NT2/D1 (cell line): ENCODE data around the gene RENBP.

ENCODE experiments used
- DNase-seq: peaks from one replicate; pipeline ENCODE4 v3.0.0-alpha.2; 2011; ENCODE audit warnings: low read depth, low spot score
- H3K27me3 ChIP-seq: 2 replicates; pipeline ENCODE4 v1.6.0; 2011; ENCODE audit warnings: mild to moderate bottlenecking; ENCODE audit not compliant: insufficient read length, insufficient read depth
- H3K36me3 ChIP-seq: 2 replicates; pipeline ENCODE4 v1.6.1; 2011; ENCODE audit warnings: mild to moderate bottlenecking, low read length, mixed read lengths; ENCODE audit not compliant: insufficient read depth, insufficient read length
- H3K4me1 ChIP-seq: 2 replicates; pipeline ENCODE4 v1.5.1; 2011; ENCODE audit not compliant: insufficient read depth, insufficient read length
- H3K4me3 ChIP-seq: 2 replicates; pipeline ENCODE4 v1.5.1; 2011; ENCODE audit warnings: low read depth; ENCODE audit not compliant: insufficient read length
- H3K9ac ChIP-seq: 2 replicates; pipeline ENCODE4 v1.6.0; 2011; ENCODE audit warnings: low read depth; ENCODE audit not compliant: insufficient read length
- H3K9me3 ChIP-seq: 2 replicates; pipeline ENCODE4 v1.5.1; 2011; ENCODE audit warnings: mild to moderate bottlenecking, low read length; ENCODE audit not compliant: insufficient read depth
- SUZ12 ChIP-seq: IDR thresholded peaks from 2 replicates; pipeline ENCODE4 v1.6.1; 2011; ENCODE audit not compliant: insufficient read length, insufficient read depth; ENCODE audit errors: extremely low read depth
- YY1 ChIP-seq: IDR thresholded peaks from 2 replicates; pipeline ENCODE4 v1.6.1; 2011; ENCODE audit not compliant: insufficient read length, insufficient read depth
- ZNF274 ChIP-seq: IDR thresholded peaks from 2 replicates; pipeline ENCODE4 v1.6.1; 2011; ENCODE audit warnings: mild to moderate bottlenecking, low read depth, low read length

RENBP gene

GRCh38 chrX:153924149-153924861 is 20.1 kb downstream of the RENBP start:
- H3K9me3 ChIP-seq, result no peaks in the 10 kb centered on the region
- H3K27me3 ChIP-seq, result no peaks in the 10 kb centered on the region
- peaks cover 6% of the 10 kb centered on the region for H3K36me3 ChIP-seq
- no peak for DNase-seq
- H3K4me1 ChIP-seq, result no peaks in the 10 kb centered on the region
- TF ChIP-seq YY1 (no peak), SUZ12 (no peak), ZNF274 (no peak)
- no peak overlapping the region for H3K4me3 ChIP-seq
- H3K9ac ChIP-seq, result no peak overlapping the region

- no peaks in the 10 kb centered on the region for H3K9me3 ChIP-seq
- H3K27me3 ChIP-seq, result no peaks in the 10 kb centered on the region
- DNase-seq, result no peak
- H3K4me3 ChIP-seq, result no peak overlapping the region
- peaks cover 9% of the 10 kb centered on the region for H3K36me3 ChIP-seq
- TF ChIP-seq ZNF274 (no peak), YY1 (no peak)
- H3K9ac ChIP-seq, result no peak overlapping the region
- no peaks in the 10 kb centered on the region for H3K4me1 ChIP-seq
These were observed 21.2 kb downstream of the RENBP start for GRCh38 chrX:153922932-153923857.

DNA sequence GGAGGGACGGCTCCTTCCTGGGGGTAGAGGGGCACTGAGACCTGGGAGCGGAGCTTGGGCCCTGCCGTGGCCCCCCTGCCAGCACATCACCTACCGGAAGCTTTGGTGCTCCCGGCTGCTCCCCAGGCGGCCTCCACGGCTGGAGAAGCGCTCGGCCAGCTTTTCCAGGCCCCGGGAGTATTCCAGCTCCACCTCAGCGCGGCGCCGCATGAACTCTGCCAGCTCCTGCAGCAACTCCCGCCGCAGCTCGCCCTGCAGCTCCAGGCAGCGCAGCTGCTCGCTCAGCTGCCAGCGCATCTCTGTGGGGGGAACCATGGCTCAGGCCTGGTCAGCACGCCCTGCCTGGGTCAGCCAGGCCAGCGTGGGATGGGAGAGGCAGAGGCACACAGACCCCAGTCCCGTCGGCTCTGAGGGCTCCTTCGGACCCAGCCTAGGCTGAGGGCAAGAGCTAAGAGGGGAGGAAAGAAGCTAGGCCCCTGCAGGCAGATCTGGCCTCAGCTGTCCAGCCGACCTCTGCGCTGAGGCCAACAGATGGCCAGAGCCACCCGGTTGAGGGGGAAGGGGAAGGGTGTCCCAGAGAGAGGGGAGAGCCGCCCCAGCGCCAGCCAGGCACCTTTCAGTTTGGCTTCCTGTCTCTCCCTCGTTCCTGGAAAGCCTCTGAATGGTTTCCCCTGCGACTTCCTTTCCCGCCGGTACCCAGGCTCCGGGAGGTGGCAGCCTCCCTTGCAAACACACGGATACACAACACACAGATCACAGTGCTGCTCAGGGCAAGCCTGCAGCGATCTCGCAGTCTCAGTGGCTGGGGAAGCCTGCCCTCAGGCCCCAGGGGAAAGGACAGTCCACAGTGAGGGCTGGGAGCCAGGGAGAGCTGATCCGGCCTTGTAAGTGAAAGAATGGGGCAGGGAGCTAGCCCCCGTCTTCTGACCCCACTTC is 22.7 kb downstream of the RENBP start:
- H3K4me1 ChIP-seq, result no peaks in the 10 kb centered on the region
- H3K36me3 ChIP-seq, result peaks cover 9% of the 10 kb centered on the region
- DNase-seq, result no peak
- H3K4me3 ChIP-seq, result no peak overlapping the region
- H3K9ac ChIP-seq, result no peak overlapping the region
- no peaks in the 10 kb centered on the region for H3K9me3 ChIP-seq
- no peak for TF ChIP-seq SUZ12
- TF ChIP-seq YY1, result no peak
- TF ChIP-seq ZNF274, result no peak
- no peaks in the 10 kb centered on the region for H3K27me3 ChIP-seq

GRCh38 chrX:153921070-153921469 is 23.4 kb downstream of the RENBP start:
- no peak overlapping the region for H3K9ac ChIP-seq
- no peaks in the 10 kb centered on the region for H3K4me1 ChIP-seq
- H3K4me3 ChIP-seq, result no peak overlapping the region
- no peak for TF ChIP-seq YY1
- H3K9me3 ChIP-seq, result no peaks in the 10 kb centered on the region
- H3K27me3 ChIP-seq, result no peaks in the 10 kb centered on the region
- H3K36me3 ChIP-seq, result peaks cover 11% of the 10 kb centered on the region
- DNase-seq, result no peak

GRCh38 chrX:153920546-153920945 is 23.9 kb downstream of the RENBP start:
- H3K4me3 ChIP-seq, result no peak overlapping the region
- H3K9ac ChIP-seq, result no peak overlapping the region
- H3K9me3 ChIP-seq, result no peaks in the 10 kb centered on the region
- no peak for DNase-seq
- no peaks in the 10 kb centered on the region for H3K27me3 ChIP-seq
- TF ChIP-seq ZNF274 (no peak), SUZ12 (no peak), YY1 (no peak)
- peaks cover 14% of the 10 kb centered on the region for H3K36me3 ChIP-seq
- H3K4me1 ChIP-seq, result no peaks in the 10 kb centered on the region

DNA sequence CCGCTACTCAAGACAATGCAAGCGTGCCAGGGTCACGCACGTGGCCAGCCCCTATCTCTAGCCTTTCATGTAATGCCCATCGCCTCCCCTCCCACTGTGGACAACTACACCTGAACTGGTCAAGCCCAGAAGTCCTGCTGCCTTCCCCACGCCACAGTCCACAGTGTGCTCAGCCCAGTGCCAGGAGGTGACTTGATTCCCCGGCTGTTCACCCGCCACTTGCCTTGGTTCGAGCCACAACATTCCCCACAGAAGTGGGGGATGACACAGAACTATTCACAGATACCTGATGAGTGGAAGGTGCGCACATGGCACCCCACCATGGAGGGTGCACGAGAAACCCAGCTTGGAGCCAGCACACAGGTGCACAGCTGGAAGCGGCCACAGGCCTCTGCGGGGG is 25.2 kb downstream of the RENBP start:
- no peak for DNase-seq
- Histone ChIP-seq H3K9ac (no peak overlapping the region), H3K4me1 (no peaks in the 10 kb centered on the region), H3K9me3 (no peaks in the 10 kb centered on the region), H3K36me3 (peaks cover 14% of the 10 kb centered on the region), H3K4me3 (no peak overlapping the region), H3K27me3 (no peaks in the 10 kb centered on the region)
- TF ChIP-seq YY1 (no peak), ZNF274 (no peak), SUZ12 (no peak)
